Spleen (tissue), 7 donors: Measurements from ENCODE around the gene VEGFB.

Experiments
- CTCF ChIP-seq, 11 experiments: fragments of 200-600 bp in 7 of 11; fragments of 450-650 bp in 4 of 11; sonication (generic) in 4 of 11; IDR thresholded peaks in 8 of 11; conservative IDR thresholded peaks in 3 of 11; 1 replicate in 7 of 11; 2 replicates in 4 of 11; pipeline versions ENCODE4 v1.4.0 to v1.8.0; 2016 to 2021; ENCODE audit warnings: antibody characterized with exemption in 11 of 11, inconsistent platforms in 4 of 11, mild to moderate bottlenecking in 1 of 11
- POLR2AphosphoS5 ChIP-seq, 3 donors: sonication (generic); formaldehyde crosslinking; IDR thresholded peaks; one replicate each; pipeline ENCODE4 v1.5.1; 2017; ENCODE audit warnings: antibody characterized with exemption in 3 of 3
- donor health status: DM: no; HTN: no; CAD: no; lungs with moderate emphysema.
- donor health status: DM: no; HTN: no; CAD: no.
- donor health status: DM: no; HTN: no; CAD: no.

GRCh38 chr11:64220798-64221197 is 13.6 kb upstream of the VEGFB start:
- TF ChIP-seq CTCF (IDR thresholded peaks at IDR 0.05 in 8 of 11, conservative IDR thresholded peaks at IDR 0.05 in 3 of 11) (no peak), POLR2AphosphoS5 (IDR thresholded peaks at IDR 0.05) (peak in 2 of 3 donors; percentile 39 to 75)
